Fibroblast of villous mesenchyme (primary cell): ENCODE data around the gene XPNPEP2. TPM values are rescaled to one million over a fixed set of nuclear protein-coding genes. Genes with fewer than 3 reads are reported as not detected.

Source experiments
- DNase-seq: peaks from one replicate; pipeline ENCODE4 v3.0.0-alpha.2; 2010; ENCODE audit warnings: low read depth
- H3K4me3 ChIP-seq: 2 replicates; pipeline ENCODE4 v1.5.1; 2011; ENCODE audit warnings: low read depth, mild to moderate bottlenecking, low read length
- total RNA-seq: library from RNA; depleted of rRNA; stranded (reverse); fragments of >200 nt; gene quantifications from 2 replicates; pipeline ENCODE4 v1.2.3, GENCODE V29; 2012
- TF ChIP-seq, protein P1 (sequence below): IDR thresholded peaks from 2 replicates; pipeline ENCODE4 v1.5.1; 2012; ENCODE audit warnings: low read depth, mild to moderate bottlenecking, low read length; ENCODE audit not compliant: insufficient read depth

Gene XPNPEP2
- total RNA-seq, 1 donor = not detected

GRCh38 chrX:129782706-129783105, 43.9 kb downstream of the XPNPEP2 start:
- DNase-seq = no peak
- no peak overlapping the region for H3K4me3 ChIP-seq
- TF ChIP-seq, protein P1, sequence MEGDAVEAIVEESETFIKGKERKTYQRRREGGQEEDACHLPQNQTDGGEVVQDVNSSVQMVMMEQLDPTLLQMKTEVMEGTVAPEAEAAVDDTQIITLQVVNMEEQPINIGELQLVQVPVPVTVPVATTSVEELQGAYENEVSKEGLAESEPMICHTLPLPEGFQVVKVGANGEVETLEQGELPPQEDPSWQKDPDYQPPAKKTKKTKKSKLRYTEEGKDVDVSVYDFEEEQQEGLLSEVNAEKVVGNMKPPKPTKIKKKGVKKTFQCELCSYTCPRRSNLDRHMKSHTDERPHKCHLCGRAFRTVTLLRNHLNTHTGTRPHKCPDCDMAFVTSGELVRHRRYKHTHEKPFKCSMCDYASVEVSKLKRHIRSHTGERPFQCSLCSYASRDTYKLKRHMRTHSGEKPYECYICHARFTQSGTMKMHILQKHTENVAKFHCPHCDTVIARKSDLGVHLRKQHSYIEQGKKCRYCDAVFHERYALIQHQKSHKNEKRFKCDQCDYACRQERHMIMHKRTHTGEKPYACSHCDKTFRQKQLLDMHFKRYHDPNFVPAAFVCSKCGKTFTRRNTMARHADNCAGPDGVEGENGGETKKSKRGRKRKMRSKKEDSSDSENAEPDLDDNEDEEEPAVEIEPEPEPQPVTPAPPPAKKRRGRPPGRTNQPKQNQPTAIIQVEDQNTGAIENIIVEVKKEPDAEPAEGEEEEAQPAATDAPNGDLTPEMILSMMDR = no peak

GRCh38 chrX:129783291-129783713, 44.5 kb downstream of the XPNPEP2 start:
- TF ChIP-seq, protein P1 = no peak
- H3K4me3 ChIP-seq = no peak overlapping the region

DNA sequence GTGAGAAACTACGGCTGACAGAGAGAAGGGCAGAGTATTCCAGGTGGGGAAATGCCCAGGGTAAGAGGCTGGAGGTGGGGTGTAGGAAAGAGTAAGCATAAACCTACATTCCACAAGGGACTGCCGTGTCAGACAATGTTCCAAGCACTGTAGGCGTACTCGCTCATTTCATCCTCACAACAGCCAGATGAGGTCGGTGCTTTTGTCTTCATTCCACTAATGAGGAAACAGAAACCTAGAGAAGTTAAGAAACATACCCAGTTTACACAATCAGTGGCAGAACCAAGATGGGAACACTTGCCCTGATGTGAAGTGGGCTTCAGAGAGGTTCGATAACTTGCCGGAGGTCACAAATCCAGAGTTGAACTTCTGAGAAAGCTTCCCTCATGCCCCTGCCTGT, 45.6 kb downstream of the XPNPEP2 start:
- H3K4me3 ChIP-seq = no peak overlapping the region
- no peak for DNase-seq
- TF ChIP-seq, protein P1 = no peak

More at GRCh38 chrX:129783291-129783713, 44.5 kb downstream of the XPNPEP2 start:
- DNase-seq = no peak

DNA sequence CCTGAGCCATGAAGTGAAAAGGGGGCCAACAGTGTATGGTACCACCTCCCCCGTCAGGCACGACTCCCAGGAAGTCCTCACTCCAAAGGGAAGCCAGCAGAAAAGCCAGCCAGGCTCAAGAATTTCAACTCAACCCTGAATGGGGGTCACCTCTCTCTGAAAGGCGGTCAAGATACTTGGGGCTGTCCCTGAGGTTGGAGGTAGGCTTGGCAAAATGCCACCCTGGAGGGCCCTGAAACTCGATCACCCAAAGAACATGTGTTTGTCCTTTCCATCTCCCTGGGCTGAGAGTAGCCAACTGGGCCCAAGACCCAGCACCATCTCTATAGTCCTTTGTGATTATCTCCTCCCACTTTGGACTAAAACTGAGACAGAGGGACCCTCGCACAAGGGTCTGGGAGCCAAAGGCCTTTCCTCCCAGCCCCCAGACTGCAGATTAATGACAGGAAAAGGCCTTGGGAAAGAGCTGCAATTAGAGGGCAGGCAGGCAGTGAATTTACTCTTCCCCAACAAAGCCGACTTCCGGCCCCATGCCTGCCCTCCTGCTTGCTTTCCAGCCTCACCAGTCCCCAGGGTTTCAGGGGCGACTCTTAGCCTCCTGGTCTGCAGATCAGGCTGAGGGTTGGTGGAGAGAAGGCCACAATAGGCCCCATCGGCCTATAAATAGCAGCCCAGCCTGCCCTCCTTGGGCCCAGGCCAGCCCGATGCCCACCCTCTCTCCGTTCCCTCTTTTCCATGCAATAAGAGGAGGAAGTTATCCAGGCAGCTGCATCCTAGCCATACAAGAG, 46.6 kb downstream of the XPNPEP2 start:
- TF ChIP-seq, protein P1 = no peak
- DNase-seq = no peak
- no peak overlapping the region for H3K4me3 ChIP-seq

DNA sequence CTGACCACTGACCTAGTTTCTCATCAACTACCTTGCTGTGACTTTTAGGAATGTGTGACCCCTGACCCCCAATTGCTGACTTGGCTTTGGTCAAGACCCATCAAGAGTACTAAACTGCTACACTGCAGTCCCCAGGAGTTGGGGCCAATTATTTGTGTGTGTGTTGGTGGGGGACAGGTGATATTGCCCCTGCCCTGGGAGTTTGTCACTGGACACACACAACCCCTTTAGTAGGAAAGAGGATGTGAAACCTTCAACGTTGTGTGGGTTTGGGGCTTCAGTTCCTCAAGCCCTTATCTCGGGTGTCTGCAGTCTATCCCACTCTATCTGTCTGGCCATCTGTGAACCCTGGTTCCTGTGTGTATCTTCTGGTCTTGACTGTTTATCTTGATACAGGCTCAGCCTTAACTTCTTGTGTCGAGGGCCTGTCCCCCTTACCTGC, 47.5 kb downstream of the XPNPEP2 start:
- TF ChIP-seq, protein P1 = no peak

DNA sequence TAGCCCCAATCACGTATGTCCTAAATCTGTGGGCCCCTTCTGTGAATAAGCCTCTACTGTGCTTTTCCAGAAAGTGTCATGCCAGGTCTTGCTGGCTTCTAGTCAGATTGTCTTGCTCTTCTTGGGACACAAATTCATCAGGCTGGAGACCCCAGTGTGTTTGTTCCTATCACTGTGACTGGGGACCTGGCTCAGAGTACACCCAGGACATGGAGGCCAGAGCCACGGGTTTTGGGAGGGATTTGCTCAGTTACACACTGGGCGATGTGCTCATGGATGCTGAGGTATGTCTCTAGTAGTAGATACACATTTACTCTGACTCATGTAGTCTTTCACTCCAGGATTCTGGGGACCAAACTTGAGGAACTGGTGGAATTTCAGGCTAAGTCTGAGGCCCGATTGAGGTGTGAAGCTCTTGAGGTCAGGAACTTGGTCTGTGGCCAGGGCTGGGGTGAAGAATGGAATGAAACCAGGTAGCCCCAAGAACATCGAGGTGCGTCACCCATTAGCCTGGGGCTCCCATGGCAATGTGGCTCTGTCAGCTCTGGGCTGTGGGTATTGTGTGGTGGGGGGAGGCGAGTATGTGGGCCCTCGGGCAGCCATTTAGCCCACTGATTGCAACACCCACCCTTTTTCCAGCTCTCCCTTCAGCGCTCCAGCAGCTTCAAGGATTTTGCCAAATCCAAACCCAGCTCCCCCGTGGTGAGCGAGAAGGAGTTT, 48.7 kb downstream of the XPNPEP2 start:
- DNase-seq = no peak
- no peak overlapping the region for H3K4me3 ChIP-seq
- TF ChIP-seq, protein P1 = no peak

More for the DNA sequence above, 47.5 kb downstream of the XPNPEP2 start:
- DNase-seq = no peak
- H3K4me3 ChIP-seq = no peak overlapping the region
